ENCODE data around the gene MOB3B. TPM values are rescaled to one million over a fixed set of nuclear protein-coding genes. Genes with fewer than 3 reads are reported as not detected.

MOB3B gene
- total RNA-seq, 2 donors from 2014 or later = 0.85 to 2.9 TPM

- H3K9me3 ChIP-seq = no peaks in the 10 kb centered on the region
- no peaks in the 10 kb centered on the region for H3K36me3 ChIP-seq
- H3K4me1 ChIP-seq = peaks cover 0 to 23% of the 10 kb centered on the region in 2 donors
- no peak for DNase-seq (ENCODE audit: low spot score)
- H3K27ac ChIP-seq = no peak overlapping the region
- no peak for TF ChIP-seq CTCF (IDR thresholded peaks at IDR 0.05)
- no peaks in the 10 kb centered on the region for H3K27me3 ChIP-seq
- no peak overlapping the region for H3K4me3 ChIP-seq
Measured at GRCh38 chr9:27353474-27354229, 176.0 kb downstream of the MOB3B start.

- Histone ChIP-seq H3K4me1 (peaks cover 0 to 23% of the 10 kb centered on the region in 2 donors), H3K9me3 (no peaks in the 10 kb centered on the region), H3K27ac (no peak overlapping the region), H3K4me3 (no peak overlapping the region), H3K27me3 (no peaks in the 10 kb centered on the region), H3K36me3 (no peaks in the 10 kb centered on the region)
- no peak for TF ChIP-seq CTCF (IDR thresholded peaks at IDR 0.05)
- no peak for DNase-seq (ENCODE audit: low spot score)
Measured at GRCh38 chr9:27353166-27353473, 176.5 kb downstream of the MOB3B start.

- Histone ChIP-seq H3K27ac (no peak overlapping the region), H3K27me3 (no peaks in the 10 kb centered on the region), H3K4me1 (peaks cover 0 to 23% of the 10 kb centered on the region in 2 donors), H3K9me3 (no peaks in the 10 kb centered on the region), H3K4me3 (no peak overlapping the region), H3K36me3 (no peaks in the 10 kb centered on the region)
- no peak for TF ChIP-seq CTCF (IDR thresholded peaks at IDR 0.05)
- no peak for DNase-seq (ENCODE audit: low spot score)
Measured at GRCh38 chr9:27352457-27353165, 177.0 kb downstream of the MOB3B start.

- H3K27ac ChIP-seq = no peak overlapping the region
- H3K4me1 ChIP-seq = peaks cover 0 to 23% of the 10 kb centered on the region in 2 donors
- H3K27me3 ChIP-seq = no peaks in the 10 kb centered on the region
- no peak for DNase-seq (ENCODE audit: low spot score)
- no peak for TF ChIP-seq CTCF (IDR thresholded peaks at IDR 0.05)
- no peaks in the 10 kb centered on the region for H3K9me3 ChIP-seq
- H3K36me3 ChIP-seq = no peaks in the 10 kb centered on the region
- no peak overlapping the region for H3K4me3 ChIP-seq
Measured at GRCh38 chr9:27351438-27351837, 178.2 kb downstream of the MOB3B start.

GRCh38 chr9:27350382-27350976 lies 179.1 kb downstream of the MOB3B start:
- H3K4me3 ChIP-seq = no peak overlapping the region
- no peaks in the 10 kb centered on the region for H3K9me3 ChIP-seq
- no peaks in the 10 kb centered on the region for H3K36me3 ChIP-seq
- DNase-seq (ENCODE audit: low spot score) = no peak
- H3K27me3 ChIP-seq = no peaks in the 10 kb centered on the region
- H3K4me1 ChIP-seq = peaks cover 0 to 23% of the 10 kb centered on the region in 2 donors
- H3K27ac ChIP-seq = no peak overlapping the region
- TF ChIP-seq CTCF (IDR thresholded peaks at IDR 0.05) = no peak

Data from right atrium auricular region (tissue), 2 donors.